HCT116 (cell line): Measurements from ENCODE around the gene CORO2A. TPM values are rescaled to one million over a fixed set of nuclear protein-coding genes. Genes with fewer than 3 reads are reported as not detected.

Experiments used
- ATAC-seq: fragments of 200-7000 bp; cut with Tn5 transposase; 2 replicates; pipeline ENCODE4 v1.9.1; 2020; ENCODE audit warnings: mild to moderate bottlenecking, moderate library complexity
- BruUV-seq: library from RNA; stranded (reverse); fragments of 400-500 nt; replicated peaks from 2 replicates; lab custom pipeline; 2021; lab: Mats Ljungman, UMichigan
- CTCF ChIA-PET: fragments of 300-600 bp; sonication (Branson Sonifier 250); formaldehyde crosslinking; loops from one replicate; lab custom pipeline; 2021; ENCODE audit warnings: antibody characterized with exemption; lab: Charles Lee
- POLR2A ChIA-PET: fragments of 300-600, 350-600 bp; sonication (Branson Sonifier 250); formaldehyde crosslinking; loops from one replicate; lab custom pipeline; 2021; ENCODE audit warnings: antibody characterized with exemption; lab: Charles Lee
- RAD21 ChIA-PET, 2 experiments: fragments of 300-600 bp; sonication (Branson Sonifier 250); formaldehyde crosslinking; loops; one replicate each; lab custom pipeline; 2023; ENCODE audit warnings: low total read pairs in 2 of 2; ENCODE audit not compliant: uncharacterized antibody in 2 of 2, unreplicated experiment in 2 of 2, low non-redundant PET in 1 of 2; lab: Charles Lee
- DNase-seq: peaks from one replicate; pipeline ENCODE4 v3.0.0-alpha.2; 2010; ENCODE audit warnings: low read depth, low spot score
- H2AFZ ChIP-seq: fragments of 200-600 bp; shearing (Covaris generic), sonication (generic); 2 replicates; pipeline ENCODE4 v1.6.1; 2017; ENCODE audit warnings: low read depth, mixed run types, mixed read lengths, antibody characterized with exemption, low read length; ENCODE audit not compliant: poor library complexity, severe bottlenecking
- H3K27ac ChIP-seq: 2 replicates; pipeline ENCODE4 v1.5.1; 2012; ENCODE audit warnings: low read depth, low read length
- H3K27me3 ChIP-seq: fragments of 200-600 bp; sonication (generic); 2 replicates; pipeline ENCODE4 v1.6.1; 2016; ENCODE audit warnings: mixed run types, low read length, mixed read lengths; ENCODE audit not compliant: insufficient read depth
- H3K36me3 ChIP-seq, 2 experiments: fragments of 200-500 bp in 1 of 2; fragments of 200-600 bp in 1 of 2; sonication (Bioruptor generic) in 1 of 2; sonication (generic) in 1 of 2; 2 replicates each; pipeline versions ENCODE4 v1.5.1 to v1.6.1; 2014 to 2016; ENCODE audit warnings: low read length in 2 of 2, inconsistent platforms in 1 of 2, mixed read lengths in 1 of 2, mixed run types in 1 of 2; ENCODE audit not compliant: insufficient read depth in 2 of 2, control insufficient read depth in 1 of 2
- H3K4me1 ChIP-seq, 2 experiments: fragments of 200-600 bp in 1 of 2; sonication (generic) in 1 of 2; 2 replicates each; pipeline versions ENCODE4 v1.5.1 to v1.6.1; 2012 to 2017; ENCODE audit warnings: low read length in 2 of 2, inconsistent platforms in 1 of 2, mild to moderate bottlenecking in 1 of 2, mixed read lengths in 1 of 2, mixed run types in 1 of 2, moderate library complexity in 1 of 2; ENCODE audit not compliant: insufficient read depth in 2 of 2, control insufficient read depth in 1 of 2
- H3K4me2 ChIP-seq: fragments of 200-600 bp; sonication (generic); 2 replicates; pipeline ENCODE4 v1.6.1; 2017; ENCODE audit warnings: mixed run types, low read length, mixed read lengths
- H3K4me3 ChIP-seq, 2 experiments: fragments of 200-600 bp in 1 of 2; sonication (generic) in 1 of 2; replicated peaks in 1 of 2; 2 replicates each; pipeline ENCODE4 v1.5.1; 2011 to 2016; ENCODE audit warnings: low read length in 2 of 2, control low read depth in 1 of 2, low read depth in 1 of 2, mild to moderate bottlenecking in 1 of 2, mixed read lengths in 1 of 2, mixed run types in 1 of 2
- H3K79me2 ChIP-seq: fragments of 200-600 bp; sonication (generic); 2 replicates; pipeline ENCODE4 v1.6.1; 2017; ENCODE audit warnings: mild to moderate bottlenecking, mixed run types, low read length, moderate library complexity, mixed read lengths; ENCODE audit not compliant: insufficient read depth
- H3K9ac ChIP-seq: fragments of 200-600 bp; sonication (generic); 2 replicates; pipeline ENCODE4 v1.6.1; 2016; ENCODE audit warnings: low read length, mixed read lengths
- H3K9me2 ChIP-seq: fragments of 200-600 bp; sonication (generic), shearing (Covaris generic); 2 replicates; pipeline ENCODE4 v1.6.1; 2017; ENCODE audit warnings: mixed run types, mild to moderate bottlenecking, moderate library complexity; ENCODE audit not compliant: insufficient read depth
- H3K9me3 ChIP-seq, 2 experiments: fragments of 200-500 bp in 1 of 2; fragments of 200-600 bp in 1 of 2; sonication (Bioruptor generic) in 1 of 2; sonication (generic) in 1 of 2; 2 replicates each; pipeline ENCODE4 v1.6.1; 2014 to 2017; ENCODE audit warnings: low read length in 2 of 2, mixed read lengths in 2 of 2, inconsistent platforms in 1 of 2, low read depth in 1 of 2, mild to moderate bottlenecking in 1 of 2, mixed run types in 1 of 2, moderate library complexity in 1 of 2; ENCODE audit not compliant: control insufficient read depth in 1 of 2, insufficient read depth in 1 of 2
- H4K20me1 ChIP-seq: fragments of 200-600 bp; sonication (generic), shearing (Covaris generic); 2 replicates; pipeline ENCODE4 v1.6.1; 2017; ENCODE audit warnings: mixed run types, mild to moderate bottlenecking, moderate library complexity; ENCODE audit not compliant: insufficient read depth
- CBX3 ChIP-seq: IDR thresholded peaks from 2 replicates; pipeline ENCODE4 v1.6.1; 2012; ENCODE audit warnings: low read depth
- CEBPB ChIP-seq: IDR thresholded peaks from 2 replicates; pipeline ENCODE4 v1.6.1; 2012; ENCODE audit warnings: low read depth
- EGR1 ChIP-seq: IDR thresholded peaks from 2 replicates; pipeline ENCODE4 v1.6.1; 2012; ENCODE audit warnings: low read depth
- ELF1 ChIP-seq: IDR thresholded peaks from 2 replicates; pipeline ENCODE4 v1.6.1; 2012; ENCODE audit warnings: low read depth, borderline replicate concordance
- EZH2 ChIP-seq: fragments of 200-600 bp; sonication (generic); IDR thresholded peaks from 2 replicates; pipeline ENCODE4 v1.6.1; 2017; ENCODE audit warnings: antibody characterized with exemption, mixed run types
- EZH2phosphoT487 ChIP-seq: fragments of 200-600 bp; IDR thresholded peaks from 2 replicates; pipeline ENCODE4 v1.6.1; 2018; ENCODE audit warnings: antibody characterized with exemption, borderline replicate concordance
- FOSL1 ChIP-seq: IDR thresholded peaks from 2 replicates; pipeline ENCODE4 v1.6.1; 2012; ENCODE audit warnings: low read depth
- POLR2AphosphoS5 ChIP-seq: IDR thresholded peaks from 2 replicates; pipeline ENCODE4 v1.6.1; 2011; ENCODE audit warnings: mild to moderate bottlenecking, low read depth, low read length, moderate library complexity
- RAD21 ChIP-seq: IDR thresholded peaks from 2 replicates; pipeline ENCODE4 v1.6.1; 2012; ENCODE audit warnings: low read depth, mild to moderate bottlenecking
- SIN3A ChIP-seq: IDR thresholded peaks from 2 replicates; pipeline ENCODE4 v1.6.1; 2012; ENCODE audit warnings: low read depth
- SP1 ChIP-seq: IDR thresholded peaks from 2 replicates; pipeline ENCODE4 v1.6.1; 2012; ENCODE audit warnings: low read depth
- SRF ChIP-seq: IDR thresholded peaks from 2 replicates; pipeline ENCODE4 v1.6.1; 2012; ENCODE audit warnings: low read depth
- ZBTB33 ChIP-seq: IDR thresholded peaks from 2 replicates; pipeline ENCODE4 v1.6.1; 2011; ENCODE audit warnings: mild to moderate bottlenecking, low read length, moderate library complexity; ENCODE audit not compliant: insufficient replicate concordance; ENCODE audit errors: extremely low read depth
- intact Hi-C: fragments of 100-400 bp; cut with micrococcal nuclease; formaldehyde crosslinking; loops from 2 replicates; pipeline ENCODE4 v1.10.0; 2022
- total RNA-seq: library from RNA; stranded (reverse); gene quantifications from one replicate; pipeline ENCODE4 v1.2.1, GENCODE V29; 2021; ENCODE audit not compliant: unreplicated experiment
- TF ChIP-seq, protein P1 (sequence below): IDR thresholded peaks from 2 replicates; pipeline ENCODE4 v1.6.1; 2012; ENCODE audit warnings: low read depth
- TF ChIP-seq, protein P2 (sequence below), 3 experiments: fragments of 200-600 bp in 1 of 3; sonication (generic) in 1 of 3; IDR thresholded peaks in 2 of 3; conservative IDR thresholded peaks in 1 of 3; 2 replicates each; pipeline ENCODE4 v1.5.1; 2012 to 2017; ENCODE audit warnings: low read depth in 2 of 3, low read length in 2 of 3, antibody characterized with exemption in 1 of 3, borderline replicate concordance in 1 of 3, control low read depth in 1 of 3, mild to moderate bottlenecking in 1 of 3, mixed read lengths in 1 of 3, mixed run types in 1 of 3, moderate library complexity in 1 of 3; ENCODE audit not compliant: insufficient read depth in 1 of 3
- TF ChIP-seq, protein P3 (sequence below): IDR thresholded peaks from 2 replicates; pipeline ENCODE4 v1.6.1; 2012

Gene CORO2A
- total RNA-seq, 1 experiment from 2014 or later = 5.7 TPM

DNA sequence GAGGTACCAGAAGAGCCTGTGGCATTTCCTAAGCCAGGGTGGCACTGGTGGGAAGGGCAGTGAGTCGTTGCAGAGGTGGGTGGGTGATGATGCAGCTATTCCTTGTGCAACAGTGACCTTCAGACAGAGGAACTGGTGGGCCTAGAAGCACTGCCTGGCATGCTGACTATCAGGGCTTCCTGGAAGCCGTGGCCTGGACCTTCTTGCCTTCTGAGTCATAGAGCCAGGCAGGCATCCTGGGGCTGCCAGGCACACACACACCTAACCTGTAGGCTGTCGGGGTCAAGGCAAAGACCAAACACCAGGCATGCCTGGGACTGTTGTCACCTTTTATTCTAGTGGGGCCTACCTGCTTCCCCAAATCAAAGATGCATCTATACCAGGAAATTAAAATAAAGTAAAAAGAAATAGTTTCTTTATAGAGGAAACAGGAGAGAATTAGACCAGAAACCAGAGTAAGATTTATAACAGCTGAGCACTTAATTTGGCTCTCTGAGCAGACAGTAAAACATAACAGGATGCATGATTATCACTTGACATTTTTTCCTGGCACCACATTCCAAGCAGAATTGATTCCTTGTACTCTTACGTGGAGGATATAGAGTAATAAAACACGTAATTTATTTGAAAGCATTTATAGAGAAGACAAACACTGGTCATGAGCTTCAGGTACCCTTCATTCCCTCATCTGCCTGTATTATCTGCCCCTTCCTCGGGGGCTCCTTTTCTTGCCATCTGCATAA is 110.8 kb downstream of the CORO2A start:
- intact Hi-C loops = loop anchor here (10.0 kb wide), 1 partner anchor 63 kb away; no protein-coding TSS in a partner anchor
- DNase-seq = no peak
- Histone ChIP-seq H3K27me3 (no peaks in the 10 kb centered on the region), H3K9me3 (no peaks in the 10 kb centered on the region), H3K4me3 (no peak overlapping the region), H3K36me3 (peaks cover 30 to 50% of the 10 kb centered on the region in 2 experiments), H4K20me1 (no peaks in the 10 kb centered on the region), H3K4me2 (peak overlapping the region; percentile 17; the same call in 1 of the 2 replicates), H3K4me1 (peaks cover 0 to 10% of the 10 kb centered on the region in 2 experiments; a peak in 2 of 4 replicates), H2AFZ (no peak overlapping the region), H3K9me2 (no peaks in the 10 kb centered on the region), H3K79me2 (peaks cover 8% of the 10 kb centered on the region; the same call in 1 of the 2 replicates), H3K9ac (no peak overlapping the region), H3K27ac (peak overlapping the region; percentile 43; the same call in 1 of the 2 replicates)
- ChIA-PET RAD21 (no interaction called here), CTCF (no interaction called here), POLR2A (no interaction called here)
- TF ChIP-seq ZBTB33 (no peak), RAD21 (no peak), CEBPB (no peak), SP1 (no peak), EZH2phosphoT487 (no peak), EGR1 (no peak), CBX3 (no peak), EZH2 (no peak), POLR2AphosphoS5 (no peak), ELF1 (no peak), SIN3A (no peak), SRF (no peak), FOSL1 (no peak)
- TF ChIP-seq, protein P1, sequence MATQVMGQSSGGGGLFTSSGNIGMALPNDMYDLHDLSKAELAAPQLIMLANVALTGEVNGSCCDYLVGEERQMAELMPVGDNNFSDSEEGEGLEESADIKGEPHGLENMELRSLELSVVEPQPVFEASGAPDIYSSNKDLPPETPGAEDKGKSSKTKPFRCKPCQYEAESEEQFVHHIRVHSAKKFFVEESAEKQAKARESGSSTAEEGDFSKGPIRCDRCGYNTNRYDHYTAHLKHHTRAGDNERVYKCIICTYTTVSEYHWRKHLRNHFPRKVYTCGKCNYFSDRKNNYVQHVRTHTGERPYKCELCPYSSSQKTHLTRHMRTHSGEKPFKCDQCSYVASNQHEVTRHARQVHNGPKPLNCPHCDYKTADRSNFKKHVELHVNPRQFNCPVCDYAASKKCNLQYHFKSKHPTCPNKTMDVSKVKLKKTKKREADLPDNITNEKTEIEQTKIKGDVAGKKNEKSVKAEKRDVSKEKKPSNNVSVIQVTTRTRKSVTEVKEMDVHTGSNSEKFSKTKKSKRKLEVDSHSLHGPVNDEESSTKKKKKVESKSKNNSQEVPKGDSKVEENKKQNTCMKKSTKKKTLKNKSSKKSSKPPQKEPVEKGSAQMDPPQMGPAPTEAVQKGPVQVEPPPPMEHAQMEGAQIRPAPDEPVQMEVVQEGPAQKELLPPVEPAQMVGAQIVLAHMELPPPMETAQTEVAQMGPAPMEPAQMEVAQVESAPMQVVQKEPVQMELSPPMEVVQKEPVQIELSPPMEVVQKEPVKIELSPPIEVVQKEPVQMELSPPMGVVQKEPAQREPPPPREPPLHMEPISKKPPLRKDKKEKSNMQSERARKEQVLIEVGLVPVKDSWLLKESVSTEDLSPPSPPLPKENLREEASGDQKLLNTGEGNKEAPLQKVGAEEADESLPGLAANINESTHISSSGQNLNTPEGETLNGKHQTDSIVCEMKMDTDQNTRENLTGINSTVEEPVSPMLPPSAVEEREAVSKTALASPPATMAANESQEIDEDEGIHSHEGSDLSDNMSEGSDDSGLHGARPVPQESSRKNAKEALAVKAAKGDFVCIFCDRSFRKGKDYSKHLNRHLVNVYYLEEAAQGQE = no peak
- TF ChIP-seq, protein P2, sequence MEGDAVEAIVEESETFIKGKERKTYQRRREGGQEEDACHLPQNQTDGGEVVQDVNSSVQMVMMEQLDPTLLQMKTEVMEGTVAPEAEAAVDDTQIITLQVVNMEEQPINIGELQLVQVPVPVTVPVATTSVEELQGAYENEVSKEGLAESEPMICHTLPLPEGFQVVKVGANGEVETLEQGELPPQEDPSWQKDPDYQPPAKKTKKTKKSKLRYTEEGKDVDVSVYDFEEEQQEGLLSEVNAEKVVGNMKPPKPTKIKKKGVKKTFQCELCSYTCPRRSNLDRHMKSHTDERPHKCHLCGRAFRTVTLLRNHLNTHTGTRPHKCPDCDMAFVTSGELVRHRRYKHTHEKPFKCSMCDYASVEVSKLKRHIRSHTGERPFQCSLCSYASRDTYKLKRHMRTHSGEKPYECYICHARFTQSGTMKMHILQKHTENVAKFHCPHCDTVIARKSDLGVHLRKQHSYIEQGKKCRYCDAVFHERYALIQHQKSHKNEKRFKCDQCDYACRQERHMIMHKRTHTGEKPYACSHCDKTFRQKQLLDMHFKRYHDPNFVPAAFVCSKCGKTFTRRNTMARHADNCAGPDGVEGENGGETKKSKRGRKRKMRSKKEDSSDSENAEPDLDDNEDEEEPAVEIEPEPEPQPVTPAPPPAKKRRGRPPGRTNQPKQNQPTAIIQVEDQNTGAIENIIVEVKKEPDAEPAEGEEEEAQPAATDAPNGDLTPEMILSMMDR (IDR thresholded peaks at IDR 0.05 in 2 of 3, conservative IDR thresholded peaks at IDR 0.05 in 1 of 3; ENCODE audit: borderline replicate concordance in 1 of 3, insufficient read depth in 1 of 3, low read depth in 2 of 3, low read length in 2 of 3) = no peak
- TF ChIP-seq, protein P3, sequence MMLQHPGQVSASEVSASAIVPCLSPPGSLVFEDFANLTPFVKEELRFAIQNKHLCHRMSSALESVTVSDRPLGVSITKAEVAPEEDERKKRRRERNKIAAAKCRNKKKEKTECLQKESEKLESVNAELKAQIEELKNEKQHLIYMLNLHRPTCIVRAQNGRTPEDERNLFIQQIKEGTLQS = no peak
- ATAC-seq = peak; percentile 69
- BruUV-seq = no TSS peak
